Measurements from ENCODE around the gene ZDHHC6.
"Not testable (repeated sequence)": the region's sequence is repeated elsewhere in the genome, so short reads cannot be mapped to it uniquely, and the experiment has no call there.

ZDHHC6 gene

DNA sequence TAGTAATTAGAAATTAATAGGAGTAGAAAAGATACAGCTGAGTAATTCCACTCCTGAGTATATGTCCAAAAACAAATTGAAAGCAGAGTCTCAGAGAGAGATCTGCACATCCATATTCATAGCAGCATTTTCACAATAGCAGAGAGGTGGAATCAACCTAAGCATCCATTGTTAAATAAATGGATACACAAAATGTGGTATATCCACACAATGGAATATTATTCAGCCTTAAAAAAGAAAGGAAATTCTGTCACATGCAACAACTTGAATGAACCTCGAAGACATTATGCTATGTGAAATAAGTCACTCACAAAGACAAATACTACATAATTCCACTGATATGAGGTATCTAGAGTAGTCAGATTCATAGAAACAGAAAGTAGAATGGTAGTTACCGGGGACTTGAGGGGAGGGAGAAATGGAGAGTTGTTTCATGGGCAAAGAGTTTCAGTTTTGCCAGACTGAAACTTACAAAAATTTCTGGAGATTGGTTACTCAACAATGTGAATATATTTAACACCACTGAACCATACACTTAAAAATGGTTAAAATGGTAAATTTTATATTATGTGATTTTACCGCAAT, 18.7 kb upstream of the ZDHHC6 start:
- TF ChIP-seq ZC3H10 (CRISPR knock-in tag; IDR thresholded peaks at IDR 0.05): no peak
- peak; percentile 97 for TF ChIP-seq ZNF8 (CRISPR knock-in tag; IDR thresholded peaks at IDR 0.05)
- ATAC-seq: no peak

DNA sequence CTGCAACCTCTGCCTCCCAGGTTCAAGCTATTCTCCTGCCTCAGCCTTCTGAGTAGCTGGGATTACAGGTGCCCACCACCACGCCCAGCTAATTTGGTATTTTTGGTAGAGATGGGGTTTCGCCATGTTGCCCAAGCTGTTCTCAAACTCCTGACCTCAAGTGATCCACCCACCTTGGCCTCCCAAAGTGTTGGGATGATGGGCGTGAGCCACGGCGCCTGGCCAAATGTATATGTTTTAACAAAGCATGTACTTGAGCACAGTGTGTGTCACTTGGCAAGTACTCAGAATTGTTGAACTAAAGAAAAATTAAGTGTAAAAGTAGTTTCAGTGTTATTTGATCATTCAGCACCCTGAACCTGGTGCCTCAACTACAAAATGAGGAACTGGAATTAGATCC, 17.4 kb upstream of the ZDHHC6 start:
- ATAC-seq: not testable (repeated sequence)

DNA sequence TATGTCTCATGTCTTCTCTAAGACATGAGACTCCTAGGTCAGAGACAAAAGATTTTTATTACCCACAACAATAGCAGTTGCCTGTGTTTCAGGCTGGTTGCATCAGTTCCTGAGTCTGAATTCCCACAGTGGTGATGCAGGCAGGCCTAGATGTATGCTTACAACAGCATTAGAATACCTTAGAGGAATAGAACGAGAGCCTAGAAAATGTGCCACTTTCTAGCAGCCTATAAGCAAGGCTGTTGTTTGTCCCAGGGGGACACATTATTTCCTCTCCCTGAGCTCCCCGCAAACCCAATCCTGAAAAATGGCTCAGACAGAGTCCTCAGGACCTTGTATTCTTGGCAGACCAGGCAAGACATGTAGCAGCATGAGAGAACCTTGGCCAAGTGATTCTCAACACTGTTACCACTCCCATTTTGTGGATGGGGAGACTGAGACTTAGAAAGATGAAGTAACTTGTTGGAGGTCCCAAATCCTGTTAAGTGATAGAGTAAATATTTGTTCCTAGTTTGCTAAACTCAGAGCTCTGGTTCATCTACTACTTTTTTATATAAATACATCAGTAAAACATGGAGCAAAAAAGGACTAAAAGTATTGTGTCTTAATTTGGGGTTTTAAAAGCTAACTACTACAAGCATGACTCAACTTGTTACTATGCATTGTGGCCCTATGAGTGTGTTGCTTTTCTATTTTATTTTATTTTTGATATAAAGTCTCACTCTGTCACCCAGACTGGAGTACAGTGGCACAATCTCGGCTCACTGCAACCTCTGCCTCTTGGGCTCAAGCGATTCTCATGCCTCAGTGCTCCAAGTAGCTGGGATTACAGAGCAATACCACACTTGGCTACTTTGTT, 14.5 kb upstream of the ZDHHC6 start:
- TF ChIP-seq ZFP30 (CRISPR knock-in tag; IDR thresholded peaks at IDR 0.05) (no peak), CSDC2 (CRISPR knock-in tag; IDR thresholded peaks at IDR 0.05) (no peak), ZNF70 (CRISPR knock-in tag; IDR thresholded peaks at IDR 0.05) (no peak), ISL1 (CRISPR knock-in tag; IDR thresholded peaks at IDR 0.05) (no peak), ESRRG (CRISPR knock-in tag; IDR thresholded peaks at IDR 0.05) (no peak), ARNTL (CRISPR knock-in tag; IDR thresholded peaks at IDR 0.05; ENCODE audit: borderline replicate concordance, low read depth) (no peak), RARB (CRISPR knock-in tag; IDR thresholded peaks at IDR 0.05) (no peak)
- TF ChIP-seq, protein P1, sequence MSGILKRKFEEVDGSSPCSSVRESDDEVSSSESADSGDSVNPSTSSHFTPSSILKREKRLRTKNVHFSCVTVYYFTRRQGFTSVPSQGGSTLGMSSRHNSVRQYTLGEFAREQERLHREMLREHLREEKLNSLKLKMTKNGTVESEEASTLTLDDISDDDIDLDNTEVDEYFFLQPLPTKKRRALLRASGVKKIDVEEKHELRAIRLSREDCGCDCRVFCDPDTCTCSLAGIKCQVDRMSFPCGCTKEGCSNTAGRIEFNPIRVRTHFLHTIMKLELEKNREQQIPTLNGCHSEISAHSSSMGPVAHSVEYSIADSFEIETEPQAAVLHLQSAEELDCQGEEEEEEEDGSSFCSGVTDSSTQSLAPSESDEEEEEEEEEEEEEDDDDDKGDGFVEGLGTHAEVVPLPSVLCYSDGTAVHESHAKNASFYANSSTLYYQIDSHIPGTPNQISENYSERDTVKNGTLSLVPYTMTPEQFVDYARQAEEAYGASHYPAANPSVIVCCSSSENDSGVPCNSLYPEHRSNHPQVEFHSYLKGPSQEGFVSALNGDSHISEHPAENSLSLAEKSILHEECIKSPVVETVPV (CRISPR knock-in tag; IDR thresholded peaks at IDR 0.05): no peak
- TF ChIP-seq, protein P2, sequence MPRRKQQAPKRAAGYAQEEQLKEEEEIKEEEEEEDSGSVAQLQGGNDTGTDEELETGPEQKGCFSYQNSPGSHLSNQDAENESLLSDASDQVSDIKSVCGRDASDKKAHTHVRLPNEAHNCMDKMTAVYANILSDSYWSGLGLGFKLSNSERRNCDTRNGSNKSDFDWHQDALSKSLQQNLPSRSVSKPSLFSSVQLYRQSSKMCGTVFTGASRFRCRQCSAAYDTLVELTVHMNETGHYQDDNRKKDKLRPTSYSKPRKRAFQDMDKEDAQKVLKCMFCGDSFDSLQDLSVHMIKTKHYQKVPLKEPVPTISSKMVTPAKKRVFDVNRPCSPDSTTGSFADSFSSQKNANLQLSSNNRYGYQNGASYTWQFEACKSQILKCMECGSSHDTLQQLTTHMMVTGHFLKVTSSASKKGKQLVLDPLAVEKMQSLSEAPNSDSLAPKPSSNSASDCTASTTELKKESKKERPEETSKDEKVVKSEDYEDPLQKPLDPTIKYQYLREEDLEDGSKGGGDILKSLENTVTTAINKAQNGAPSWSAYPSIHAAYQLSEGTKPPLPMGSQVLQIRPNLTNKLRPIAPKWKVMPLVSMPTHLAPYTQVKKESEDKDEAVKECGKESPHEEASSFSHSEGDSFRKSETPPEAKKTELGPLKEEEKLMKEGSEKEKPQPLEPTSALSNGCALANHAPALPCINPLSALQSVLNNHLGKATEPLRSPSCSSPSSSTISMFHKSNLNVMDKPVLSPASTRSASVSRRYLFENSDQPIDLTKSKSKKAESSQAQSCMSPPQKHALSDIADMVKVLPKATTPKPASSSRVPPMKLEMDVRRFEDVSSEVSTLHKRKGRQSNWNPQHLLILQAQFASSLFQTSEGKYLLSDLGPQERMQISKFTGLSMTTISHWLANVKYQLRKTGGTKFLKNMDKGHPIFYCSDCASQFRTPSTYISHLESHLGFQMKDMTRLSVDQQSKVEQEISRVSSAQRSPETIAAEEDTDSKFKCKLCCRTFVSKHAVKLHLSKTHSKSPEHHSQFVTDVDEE (CRISPR knock-in tag; IDR thresholded peaks at IDR 0.05): no peak
- ATAC-seq: no peak

DNA sequence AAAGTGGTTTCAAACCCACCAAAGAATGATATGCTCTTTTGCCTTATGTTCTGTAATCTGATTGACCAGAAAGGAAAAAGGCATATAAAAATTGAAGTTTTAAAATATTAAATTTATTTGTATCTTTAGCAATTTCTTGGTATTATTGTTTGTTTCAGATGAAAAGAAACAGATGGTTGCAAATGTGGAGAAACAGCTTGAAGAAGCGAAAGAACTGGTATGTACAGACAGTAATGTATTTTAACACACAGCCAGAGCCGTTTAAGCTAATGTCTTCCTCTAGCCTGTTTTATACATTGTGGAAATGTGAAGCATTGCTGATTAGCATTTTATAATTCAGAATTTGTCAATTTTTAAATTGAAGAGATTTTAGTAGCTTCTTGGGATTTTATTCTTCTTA, 13.7 kb upstream of the ZDHHC6 start:
- ATAC-seq: no peak
- TF ChIP-seq PPARA (CRISPR knock-in tag; IDR thresholded peaks at IDR 0.05; ENCODE audit: borderline replicate concordance) (no peak), ZC3H10 (CRISPR knock-in tag; IDR thresholded peaks at IDR 0.05) (no peak), GLIS3 (CRISPR knock-in tag; IDR thresholded peaks at IDR 0.05) (no peak), TCF4 (CRISPR knock-in tag; IDR thresholded peaks at IDR 0.05; ENCODE audit: borderline replicate concordance) (no peak), OSR1 (CRISPR knock-in tag; IDR thresholded peaks at IDR 0.05) (no peak), ZFP30 (CRISPR knock-in tag; IDR thresholded peaks at IDR 0.05) (no peak), ARNTL (CRISPR knock-in tag; IDR thresholded peaks at IDR 0.05; ENCODE audit: borderline replicate concordance, low read depth) (no peak), ESRRG (CRISPR knock-in tag; IDR thresholded peaks at IDR 0.05) (no peak), ZNF8 (CRISPR knock-in tag; IDR thresholded peaks at IDR 0.05) (no peak), TOX (CRISPR knock-in tag; IDR thresholded peaks at IDR 0.05; ENCODE audit: borderline replicate concordance) (no peak), ZNF565 (CRISPR knock-in tag; conservative IDR thresholded peaks at IDR 0.05; ENCODE audit: low read depth) (no peak), BACH2 (CRISPR knock-in tag; IDR thresholded peaks at IDR 0.05; ENCODE audit: borderline replicate concordance) (no peak), ISL1 (CRISPR knock-in tag; IDR thresholded peaks at IDR 0.05) (no peak), ZNF70 (CRISPR knock-in tag; IDR thresholded peaks at IDR 0.05) (no peak)
- TF ChIP-seq, protein P2 (CRISPR knock-in tag; IDR thresholded peaks at IDR 0.05): no peak
- TF ChIP-seq, protein P1 (CRISPR knock-in tag; IDR thresholded peaks at IDR 0.05): no peak
- TF ChIP-seq, protein P3, sequence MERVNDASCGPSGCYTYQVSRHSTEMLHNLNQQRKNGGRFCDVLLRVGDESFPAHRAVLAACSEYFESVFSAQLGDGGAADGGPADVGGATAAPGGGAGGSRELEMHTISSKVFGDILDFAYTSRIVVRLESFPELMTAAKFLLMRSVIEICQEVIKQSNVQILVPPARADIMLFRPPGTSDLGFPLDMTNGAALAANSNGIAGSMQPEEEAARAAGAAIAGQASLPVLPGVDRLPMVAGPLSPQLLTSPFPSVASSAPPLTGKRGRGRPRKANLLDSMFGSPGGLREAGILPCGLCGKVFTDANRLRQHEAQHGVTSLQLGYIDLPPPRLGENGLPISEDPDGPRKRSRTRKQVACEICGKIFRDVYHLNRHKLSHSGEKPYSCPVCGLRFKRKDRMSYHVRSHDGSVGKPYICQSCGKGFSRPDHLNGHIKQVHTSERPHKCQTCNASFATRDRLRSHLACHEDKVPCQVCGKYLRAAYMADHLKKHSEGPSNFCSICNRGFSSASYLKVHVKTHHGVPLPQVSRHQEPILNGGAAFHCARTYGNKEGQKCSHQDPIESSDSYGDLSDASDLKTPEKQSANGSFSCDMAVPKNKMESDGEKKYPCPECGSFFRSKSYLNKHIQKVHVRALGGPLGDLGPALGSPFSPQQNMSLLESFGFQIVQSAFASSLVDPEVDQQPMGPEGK (CRISPR knock-in tag; IDR thresholded peaks at IDR 0.05; ENCODE audit: borderline replicate concordance): no peak
- TF ChIP-seq, protein P4, sequence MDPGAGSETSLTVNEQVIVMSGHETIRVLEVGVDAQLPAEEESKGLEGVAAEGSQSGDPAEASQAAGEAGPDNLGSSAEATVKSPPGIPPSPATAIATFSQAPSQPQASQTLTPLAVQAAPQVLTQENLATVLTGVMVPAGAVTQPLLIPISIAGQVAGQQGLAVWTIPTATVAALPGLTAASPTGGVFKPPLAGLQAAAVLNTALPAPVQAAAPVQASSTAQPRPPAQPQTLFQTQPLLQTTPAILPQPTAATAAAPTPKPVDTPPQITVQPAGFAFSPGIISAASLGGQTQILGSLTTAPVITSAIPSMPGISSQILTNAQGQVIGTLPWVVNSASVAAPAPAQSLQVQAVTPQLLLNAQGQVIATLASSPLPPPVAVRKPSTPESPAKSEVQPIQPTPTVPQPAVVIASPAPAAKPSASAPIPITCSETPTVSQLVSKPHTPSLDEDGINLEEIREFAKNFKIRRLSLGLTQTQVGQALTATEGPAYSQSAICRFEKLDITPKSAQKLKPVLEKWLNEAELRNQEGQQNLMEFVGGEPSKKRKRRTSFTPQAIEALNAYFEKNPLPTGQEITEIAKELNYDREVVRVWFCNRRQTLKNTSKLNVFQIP (CRISPR knock-in tag; IDR thresholded peaks at IDR 0.05; ENCODE audit: borderline replicate concordance, low read depth): no peak
